Liver (tissue), 3 donors: ENCODE measurements around the gene MAG.

Source experiments
- GABPA ChIP-seq, 2 donors: IDR thresholded peaks in 1 of 2; conservative IDR thresholded peaks in 1 of 2; 2 replicates each; pipeline ENCODE4 v1.6.1; 2016; ENCODE audit warnings: antibody characterized with exemption in 2 of 2, mild to moderate bottlenecking in 1 of 2, moderate library complexity in 1 of 2
- JUND ChIP-seq, 2 donors: IDR thresholded peaks; 2 replicates each; pipeline ENCODE4 v1.6.1; 2016; ENCODE audit warnings: antibody characterized with exemption in 2 of 2
- TAF1 ChIP-seq: conservative IDR thresholded peaks from 2 replicates; pipeline ENCODE4 v1.6.1; 2016; ENCODE audit warnings: antibody characterized with exemption, mild to moderate bottlenecking
- TF ChIP-seq, protein P1 (sequence below): fragments of 150-350 bp; IDR thresholded peaks from 2 replicates; pipeline ENCODE4 v1.5.1; 2017; ENCODE audit warnings: improper control_type of control experiment, low read depth, low read length; ENCODE audit not compliant: missing input control
- TF ChIP-seq, protein P2 (sequence below): IDR thresholded peaks from 2 replicates; pipeline ENCODE4 v1.6.1; 2016; ENCODE audit warnings: antibody characterized with exemption
- TF ChIP-seq, protein P3 (sequence below): IDR thresholded peaks from 2 replicates; pipeline ENCODE4 v1.6.1; 2016; ENCODE audit warnings: antibody characterized with exemption
- donor health status: healthy.
- donor health status: healthy.

DNA sequence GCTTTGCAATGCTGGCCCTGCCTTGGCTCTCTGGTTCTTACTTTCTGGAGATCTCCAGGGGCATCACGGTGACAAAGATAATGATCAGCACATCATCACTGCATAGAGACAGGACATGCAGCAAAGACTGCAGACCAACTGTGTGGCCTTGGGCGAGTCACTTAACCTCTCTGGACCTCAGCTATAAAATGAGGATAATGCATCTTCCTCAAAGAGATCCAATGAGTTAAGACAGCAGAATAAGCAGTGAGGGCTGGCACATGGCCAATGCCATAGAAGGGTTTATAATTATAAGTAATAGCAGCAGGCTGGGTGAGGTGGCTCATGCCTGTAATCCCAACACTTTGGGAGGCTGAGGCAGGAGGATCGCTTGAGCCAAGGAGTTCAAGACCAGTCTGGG, 2.4 kb downstream of the MAG start:
- TF ChIP-seq, protein P1, sequence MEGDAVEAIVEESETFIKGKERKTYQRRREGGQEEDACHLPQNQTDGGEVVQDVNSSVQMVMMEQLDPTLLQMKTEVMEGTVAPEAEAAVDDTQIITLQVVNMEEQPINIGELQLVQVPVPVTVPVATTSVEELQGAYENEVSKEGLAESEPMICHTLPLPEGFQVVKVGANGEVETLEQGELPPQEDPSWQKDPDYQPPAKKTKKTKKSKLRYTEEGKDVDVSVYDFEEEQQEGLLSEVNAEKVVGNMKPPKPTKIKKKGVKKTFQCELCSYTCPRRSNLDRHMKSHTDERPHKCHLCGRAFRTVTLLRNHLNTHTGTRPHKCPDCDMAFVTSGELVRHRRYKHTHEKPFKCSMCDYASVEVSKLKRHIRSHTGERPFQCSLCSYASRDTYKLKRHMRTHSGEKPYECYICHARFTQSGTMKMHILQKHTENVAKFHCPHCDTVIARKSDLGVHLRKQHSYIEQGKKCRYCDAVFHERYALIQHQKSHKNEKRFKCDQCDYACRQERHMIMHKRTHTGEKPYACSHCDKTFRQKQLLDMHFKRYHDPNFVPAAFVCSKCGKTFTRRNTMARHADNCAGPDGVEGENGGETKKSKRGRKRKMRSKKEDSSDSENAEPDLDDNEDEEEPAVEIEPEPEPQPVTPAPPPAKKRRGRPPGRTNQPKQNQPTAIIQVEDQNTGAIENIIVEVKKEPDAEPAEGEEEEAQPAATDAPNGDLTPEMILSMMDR, result no peak
- TF ChIP-seq GABPA (IDR thresholded peaks at IDR 0.05 in 1 of 2, conservative IDR thresholded peaks at IDR 0.05 in 1 of 2) (no peak), JUND (IDR thresholded peaks at IDR 0.05) (no peak), TAF1 (no peak)
- TF ChIP-seq, protein P2, sequence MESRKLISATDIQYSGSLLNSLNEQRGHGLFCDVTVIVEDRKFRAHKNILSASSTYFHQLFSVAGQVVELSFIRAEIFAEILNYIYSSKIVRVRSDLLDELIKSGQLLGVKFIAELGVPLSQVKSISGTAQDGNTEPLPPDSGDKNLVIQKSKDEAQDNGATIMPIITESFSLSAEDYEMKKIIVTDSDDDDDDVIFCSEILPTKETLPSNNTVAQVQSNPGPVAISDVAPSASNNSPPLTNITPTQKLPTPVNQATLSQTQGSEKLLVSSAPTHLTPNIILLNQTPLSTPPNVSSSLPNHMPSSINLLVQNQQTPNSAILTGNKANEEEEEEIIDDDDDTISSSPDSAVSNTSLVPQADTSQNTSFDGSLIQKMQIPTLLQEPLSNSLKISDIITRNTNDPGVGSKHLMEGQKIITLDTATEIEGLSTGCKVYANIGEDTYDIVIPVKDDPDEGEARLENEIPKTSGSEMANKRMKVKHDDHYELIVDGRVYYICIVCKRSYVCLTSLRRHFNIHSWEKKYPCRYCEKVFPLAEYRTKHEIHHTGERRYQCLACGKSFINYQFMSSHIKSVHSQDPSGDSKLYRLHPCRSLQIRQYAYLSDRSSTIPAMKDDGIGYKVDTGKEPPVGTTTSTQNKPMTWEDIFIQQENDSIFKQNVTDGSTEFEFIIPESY, result no peak
- TF ChIP-seq, protein P3, sequence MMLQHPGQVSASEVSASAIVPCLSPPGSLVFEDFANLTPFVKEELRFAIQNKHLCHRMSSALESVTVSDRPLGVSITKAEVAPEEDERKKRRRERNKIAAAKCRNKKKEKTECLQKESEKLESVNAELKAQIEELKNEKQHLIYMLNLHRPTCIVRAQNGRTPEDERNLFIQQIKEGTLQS, result no peak
